Nephron progenitor cell (in vitro differentiated cells): ENCODE results near the gene IDH2.
"Not testable (repeated sequence)": the region's sequence is repeated elsewhere in the genome, so short reads cannot be mapped to it uniquely, and the experiment has no call there.

Experiments
- DNase-seq: peaks from one replicate; pipeline ENCODE4 v3.0.0; 2021
- H3K27ac Mint-ChIP-seq: 2 replicates; pipeline ENCODE4 v1.8.0; 2021; ENCODE audit warnings: mild to moderate bottlenecking, moderate library complexity, mixed read lengths
- H3K27me3 Mint-ChIP-seq: 2 replicates; pipeline ENCODE4 v1.8.0; 2021; ENCODE audit warnings: mild to moderate bottlenecking, low read depth, mixed read lengths; ENCODE audit not compliant: poor library complexity
- H3K36me3 Mint-ChIP-seq: 2 replicates; pipeline ENCODE4 v1.8.0; 2021; ENCODE audit warnings: low read depth, mixed read lengths
- H3K4me1 Mint-ChIP-seq: 2 replicates; pipeline ENCODE4 v1.8.0; 2021; ENCODE audit warnings: mixed read lengths
- H3K4me3 Mint-ChIP-seq: 2 replicates; pipeline ENCODE4 v1.8.0; 2021; ENCODE audit warnings: mild to moderate bottlenecking, moderate library complexity, mixed read lengths
- H3K9me3 Mint-ChIP-seq: 2 replicates; pipeline ENCODE4 v1.8.0; 2021; ENCODE audit warnings: mild to moderate bottlenecking, moderate library complexity, mixed read lengths
- CTCF ChIP-seq: fragments of 200-600 bp; sonication (generic); IDR thresholded peaks from 2 replicates; pipeline ENCODE4 v1.5.0; 2021; ENCODE audit warnings: antibody characterized with exemption

IDH2 gene

DNA sequence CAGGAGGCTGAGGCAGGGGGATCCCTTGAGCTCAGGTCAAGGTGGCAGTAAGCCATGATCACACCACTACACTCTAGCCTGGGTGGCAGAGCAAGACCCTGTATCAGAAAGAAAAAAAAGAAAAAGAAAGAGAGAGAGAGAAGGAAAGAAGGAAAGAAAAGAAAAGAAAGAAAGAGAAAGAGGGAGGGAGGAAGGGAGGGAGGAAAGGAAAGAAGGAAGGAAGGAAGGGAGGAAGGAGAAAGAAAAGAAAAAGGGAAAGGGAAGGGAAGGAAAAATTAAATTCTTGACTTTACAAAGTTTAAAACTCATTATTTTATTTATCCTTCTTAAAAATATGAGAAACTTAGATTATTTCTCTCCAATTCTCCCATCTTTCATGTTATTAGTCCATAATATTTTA lies 17.1 kb upstream of the IDH2 start:
- H3K27ac Mint-ChIP-seq, result no peak overlapping the region
- no peak overlapping the region for H3K4me3 Mint-ChIP-seq
- peaks cover 12% of the 10 kb centered on the region for H3K27me3 Mint-ChIP-seq
- no peaks in the 10 kb centered on the region for H3K36me3 Mint-ChIP-seq
- DNase-seq, result no peak
- no peak for TF ChIP-seq CTCF
- no peaks in the 10 kb centered on the region for H3K4me1 Mint-ChIP-seq
- peaks cover 14% of the 10 kb centered on the region for H3K9me3 Mint-ChIP-seq

- no peak overlapping the region for H3K4me3 Mint-ChIP-seq
- H3K4me1 Mint-ChIP-seq, result no peaks in the 10 kb centered on the region
- DNase-seq, result no peak
- peaks cover 22% of the 10 kb centered on the region for H3K9me3 Mint-ChIP-seq
- no peak for TF ChIP-seq CTCF
- H3K36me3 Mint-ChIP-seq, result no peaks in the 10 kb centered on the region
- H3K27ac Mint-ChIP-seq, result no peak overlapping the region
- H3K27me3 Mint-ChIP-seq, result peaks cover 12% of the 10 kb centered on the region
Observed at GRCh38 chr15:90115783-90116182, 13.5 kb upstream of the IDH2 start.

DNA sequence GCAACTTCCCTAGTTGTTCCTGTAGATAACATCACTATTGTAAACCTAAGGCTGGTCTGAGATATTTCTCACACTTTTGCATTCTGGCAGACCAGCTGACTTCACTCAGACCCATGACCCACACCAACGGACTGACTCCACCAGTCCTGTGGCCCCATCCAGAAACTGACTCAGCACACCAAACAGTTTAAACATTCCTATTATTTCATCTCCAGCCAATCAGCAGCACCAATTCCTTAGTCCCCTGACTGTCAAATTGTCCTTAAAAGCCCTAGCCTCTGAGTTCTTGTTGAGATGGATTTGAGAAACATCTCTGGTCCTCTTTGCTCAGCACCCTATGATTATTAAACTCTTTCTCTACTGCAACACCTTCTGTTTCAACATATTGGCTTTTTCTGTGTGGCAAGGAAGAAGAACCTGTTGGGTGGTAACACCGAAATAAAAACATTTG lies 12.2 kb upstream of the IDH2 start:
- DNase-seq, result no peak
- Mint-ChIP-seq H3K36me3 (no peaks in the 10 kb centered on the region), H3K9me3 (peaks cover 22% of the 10 kb centered on the region), H3K4me1 (no peaks in the 10 kb centered on the region), H3K4me3 (no peak overlapping the region), H3K27ac (no peak overlapping the region), H3K27me3 (peaks cover 12% of the 10 kb centered on the region)
- TF ChIP-seq CTCF, result no peak

GRCh38 chr15:90113166-90113565 lies 10.9 kb upstream of the IDH2 start:
- DNase-seq, result no peak
- no peaks in the 10 kb centered on the region for H3K4me1 Mint-ChIP-seq
- TF ChIP-seq CTCF, result no peak
- H3K9me3 Mint-ChIP-seq, result peaks cover 22% of the 10 kb centered on the region
- H3K4me3 Mint-ChIP-seq, result no peak overlapping the region
- H3K27ac Mint-ChIP-seq, result no peak overlapping the region
- peaks cover 7% of the 10 kb centered on the region for H3K27me3 Mint-ChIP-seq
- no peaks in the 10 kb centered on the region for H3K36me3 Mint-ChIP-seq

- H3K27ac Mint-ChIP-seq, H3K36me3 Mint-ChIP-seq, DNase-seq, H3K4me3 Mint-ChIP-seq, H3K9me3 Mint-ChIP-seq: not testable (repeated sequence)
- Mint-ChIP-seq H3K27me3 (peaks cover 16% of the 10 kb centered on the region), H3K4me1 (peaks cover 25% of the 10 kb centered on the region)
Observed at GRCh38 chr15:90109163-90109751, 7.0 kb upstream of the IDH2 start.

- H3K4me1 Mint-ChIP-seq, result peaks cover 37% of the 10 kb centered on the region
- not testable (repeated sequence) for H3K4me3 Mint-ChIP-seq
Observed at GRCh38 chr15:90108038-90108437, 5.8 kb upstream of the IDH2 start.

GRCh38 chr15:90106522-90107117 lies 4.4 kb upstream of the IDH2 start:
- DNase-seq, result peak; percentile 34
- TF ChIP-seq CTCF, result no peak
- no peaks in the 10 kb centered on the region for H3K36me3 Mint-ChIP-seq
- H3K27ac Mint-ChIP-seq, result peak overlapping the region; percentile 50
- H3K27me3 Mint-ChIP-seq, result peaks cover 30% of the 10 kb centered on the region
- peak overlapping the region; percentile 46 for H3K4me3 Mint-ChIP-seq
- H3K9me3 Mint-ChIP-seq, result no peaks in the 10 kb centered on the region
- H3K4me1 Mint-ChIP-seq, result peaks cover 42% of the 10 kb centered on the region

More at GRCh38 chr15:90108038-90108437, 5.8 kb upstream of the IDH2 start:
- H3K9me3 Mint-ChIP-seq, H3K36me3 Mint-ChIP-seq, H3K27ac Mint-ChIP-seq, DNase-seq: not testable (repeated sequence)
- peaks cover 26% of the 10 kb centered on the region for H3K27me3 Mint-ChIP-seq
